Fibroblast of lung (primary cell): ENCODE results near the gene CDCA7. TPM values are rescaled to one million over a fixed set of nuclear protein-coding genes. Genes with fewer than 3 reads are reported as not detected.

Experiments used
- DNase-seq, 2 donors: peaks; one replicate each; pipeline versions ENCODE4 v3.0.0 to v3.0.0-alpha.2; 2010; ENCODE audit warnings: low read depth in 2 of 2
- H2AFZ ChIP-seq: 2 replicates; pipeline ENCODE4 v1.5.1; 2012; ENCODE audit warnings: low read length, control low read depth, inconsistent platforms
- H3K27ac ChIP-seq: 2 replicates; pipeline ENCODE4 v1.5.1; 2011; ENCODE audit warnings: low read length, control low read depth; ENCODE audit not compliant: insufficient read depth
- H3K27me3 ChIP-seq: 2 replicates; pipeline ENCODE4 v1.5.1; 2011; ENCODE audit warnings: mild to moderate bottlenecking, low read length; ENCODE audit not compliant: control insufficient read depth, insufficient read depth
- H3K36me3 ChIP-seq: 2 replicates; pipeline ENCODE4 v1.5.1; 2011; ENCODE audit warnings: low read length; ENCODE audit not compliant: control insufficient read depth, insufficient read depth
- H3K4me1 ChIP-seq: 2 replicates; pipeline ENCODE4 v1.5.1; 2011; ENCODE audit warnings: low read length; ENCODE audit not compliant: control insufficient read depth, insufficient read depth; ENCODE audit errors: extremely low read depth
- H3K4me2 ChIP-seq: 2 replicates; pipeline ENCODE4 v1.5.1; 2011; ENCODE audit warnings: low read length, control low read depth; ENCODE audit not compliant: insufficient read depth; ENCODE audit errors: extremely low read depth
- H3K4me3 ChIP-seq, 4 experiments: fragments of 200-600 bp in 1 of 4; sonication (generic) in 1 of 4; replicated peaks in 1 of 4; 2 replicates each; pipeline ENCODE4 v1.5.1; 2011 to 2016; ENCODE audit warnings: low read length in 4 of 4, low read depth in 3 of 4, mild to moderate bottlenecking in 3 of 4, control low read depth in 2 of 4, inconsistent platforms in 1 of 4, mixed read lengths in 1 of 4; ENCODE audit not compliant: insufficient read depth in 1 of 4; ENCODE audit errors: control extremely low read depth in 1 of 4
- H3K79me2 ChIP-seq: 2 replicates; pipeline ENCODE4 v1.5.1; 2012; ENCODE audit warnings: mild to moderate bottlenecking, low read length, inconsistent platforms; ENCODE audit not compliant: control insufficient read depth, insufficient read depth
- H3K9ac ChIP-seq: 2 replicates; pipeline ENCODE4 v1.5.1; 2011; ENCODE audit warnings: mild to moderate bottlenecking, low read length, control low read depth; ENCODE audit not compliant: insufficient read depth
- H3K9me3 ChIP-seq: 2 replicates; pipeline ENCODE4 v1.5.1; 2012; ENCODE audit warnings: low read depth, low read length; ENCODE audit not compliant: control insufficient read depth, insufficient read depth
- H4K20me1 ChIP-seq: 2 replicates; pipeline ENCODE4 v1.5.1; 2011; ENCODE audit warnings: low read length; ENCODE audit not compliant: control insufficient read depth, insufficient read depth; ENCODE audit errors: extremely low read depth
- EZH2 ChIP-seq: IDR thresholded peaks from 2 replicates; pipeline ENCODE4 v1.5.1; 2012; ENCODE audit warnings: low read length, control low read depth, mild to moderate bottlenecking; ENCODE audit errors: missing control alignments
- polyA plus RNA-seq, 2 donors: library from polyadenylated mRNA; depleted of rRNA in 1 of 2; stranded (reverse) in 1 of 2; unstranded in 1 of 2; fragments of >200 nt; gene quantifications; 2 replicates each; pipeline ENCODE4 v1.2.1, GENCODE V29; 2011 to 2012; ENCODE audit warnings: missing spikeins in 1 of 2
- total RNA-seq: library from RNA; depleted of rRNA; stranded (reverse); fragments of >200 nt; gene quantifications from 2 replicates; pipeline ENCODE4 v1.2.1, GENCODE V29; 2014
- TF ChIP-seq, protein P1 (sequence below), 2 donors: IDR thresholded peaks in 1 of 2; conservative IDR thresholded peaks in 1 of 2; 1 replicate in 1 of 2; 2 replicates in 1 of 2; pipeline ENCODE4 v1.5.1; 2011 to 2012; ENCODE audit warnings: low read length in 2 of 2, control low read depth in 1 of 2, inconsistent platforms in 1 of 2, low read depth in 1 of 2, mild to moderate bottlenecking in 1 of 2

The CDCA7 gene
- total and polyA plus RNA-seq, 2 donors (not counting 1 experiment from before 2014, with no cell fraction given), result 1.3 to 10.3 TPM

DNA sequence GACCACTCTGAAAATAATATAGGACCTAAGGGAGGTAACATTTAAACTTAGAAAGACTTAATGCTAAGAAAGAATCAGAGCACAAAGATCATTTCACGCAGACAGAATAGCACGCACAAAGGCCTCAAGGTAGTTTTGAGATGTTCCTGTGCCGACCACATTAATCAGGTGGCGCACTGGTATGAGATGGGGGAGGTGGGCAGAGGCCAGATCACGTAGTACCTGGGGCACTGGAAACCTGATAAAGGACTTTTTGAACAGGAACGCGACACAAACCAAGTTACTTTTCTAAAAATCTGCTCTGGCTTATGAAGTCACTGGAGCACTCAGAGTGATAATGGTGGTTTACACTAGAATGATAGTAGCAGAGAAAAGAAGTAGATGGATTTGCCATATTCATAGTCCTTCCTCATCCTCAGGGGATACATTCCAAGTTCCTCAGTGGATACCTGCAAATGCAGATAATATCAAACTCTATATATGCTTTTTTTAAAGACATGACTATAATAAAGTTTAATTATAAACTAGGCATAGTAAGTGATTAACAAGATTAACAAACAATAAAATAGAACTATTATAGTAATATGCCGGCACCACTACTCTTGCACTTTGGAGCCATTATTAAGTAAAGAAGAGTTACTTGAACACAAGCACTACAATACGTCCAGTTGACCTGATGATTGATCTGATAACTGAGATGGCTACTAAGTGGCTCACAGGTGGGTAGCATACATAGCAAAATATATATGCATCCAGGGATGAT is 42.6 kb upstream of the CDCA7 start:
- no peak for TF ChIP-seq EZH2
- TF ChIP-seq, protein P1, sequence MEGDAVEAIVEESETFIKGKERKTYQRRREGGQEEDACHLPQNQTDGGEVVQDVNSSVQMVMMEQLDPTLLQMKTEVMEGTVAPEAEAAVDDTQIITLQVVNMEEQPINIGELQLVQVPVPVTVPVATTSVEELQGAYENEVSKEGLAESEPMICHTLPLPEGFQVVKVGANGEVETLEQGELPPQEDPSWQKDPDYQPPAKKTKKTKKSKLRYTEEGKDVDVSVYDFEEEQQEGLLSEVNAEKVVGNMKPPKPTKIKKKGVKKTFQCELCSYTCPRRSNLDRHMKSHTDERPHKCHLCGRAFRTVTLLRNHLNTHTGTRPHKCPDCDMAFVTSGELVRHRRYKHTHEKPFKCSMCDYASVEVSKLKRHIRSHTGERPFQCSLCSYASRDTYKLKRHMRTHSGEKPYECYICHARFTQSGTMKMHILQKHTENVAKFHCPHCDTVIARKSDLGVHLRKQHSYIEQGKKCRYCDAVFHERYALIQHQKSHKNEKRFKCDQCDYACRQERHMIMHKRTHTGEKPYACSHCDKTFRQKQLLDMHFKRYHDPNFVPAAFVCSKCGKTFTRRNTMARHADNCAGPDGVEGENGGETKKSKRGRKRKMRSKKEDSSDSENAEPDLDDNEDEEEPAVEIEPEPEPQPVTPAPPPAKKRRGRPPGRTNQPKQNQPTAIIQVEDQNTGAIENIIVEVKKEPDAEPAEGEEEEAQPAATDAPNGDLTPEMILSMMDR (conservative IDR thresholded peaks at IDR 0.05 in 1 of 2, IDR thresholded peaks at IDR 0.05 in 1 of 2; ENCODE audit: low read depth in 1 of 2, low read length in 2 of 2), result no peak
- H3K4me3 ChIP-seq, result no peak overlapping the region

DNA sequence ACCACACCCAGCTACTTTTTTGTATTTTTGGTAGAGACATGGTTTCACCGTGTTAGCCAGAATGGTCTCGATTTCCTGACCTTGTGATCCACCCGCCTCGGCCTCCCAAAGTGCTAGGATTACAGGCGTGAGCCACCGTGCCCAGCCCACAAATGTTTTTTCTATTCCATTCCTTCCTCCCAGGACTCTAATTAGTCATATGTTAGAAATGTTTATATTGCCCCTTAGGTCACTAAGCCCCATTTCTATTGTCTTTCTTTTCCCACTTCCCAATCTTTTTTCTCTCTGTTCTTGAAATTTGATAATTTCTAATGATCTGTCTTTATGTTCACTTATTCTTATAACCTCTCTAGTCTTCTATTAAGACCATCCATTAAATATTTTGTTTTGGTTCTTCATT is 31.3 kb upstream of the CDCA7 start:
- no peak overlapping the region for H3K4me2 ChIP-seq
- H3K27ac ChIP-seq, result no peak overlapping the region
- H3K36me3 ChIP-seq, result no peaks in the 10 kb centered on the region
- DNase-seq, result no peak
- H2AFZ ChIP-seq, result no peak overlapping the region
- H3K9ac ChIP-seq, result no peak overlapping the region
- H3K79me2 ChIP-seq, result no peaks in the 10 kb centered on the region
- H3K9me3 ChIP-seq, result no peaks in the 10 kb centered on the region
- H3K4me3 ChIP-seq, result no peak overlapping the region
- H3K4me1 ChIP-seq, result no peaks in the 10 kb centered on the region
- no peaks in the 10 kb centered on the region for H3K27me3 ChIP-seq
- no peaks in the 10 kb centered on the region for H4K20me1 ChIP-seq
- TF ChIP-seq EZH2, result no peak
- TF ChIP-seq, protein P1 (conservative IDR thresholded peaks at IDR 0.05 in 1 of 2, IDR thresholded peaks at IDR 0.05 in 1 of 2; ENCODE audit: low read depth in 1 of 2, low read length in 2 of 2), result no peak

More for the DNA sequence above, 42.6 kb upstream of the CDCA7 start:
- H3K9me3 ChIP-seq, result no peaks in the 10 kb centered on the region
- H3K36me3 ChIP-seq, result no peaks in the 10 kb centered on the region
- no peak overlapping the region for H3K4me2 ChIP-seq
- no peaks in the 10 kb centered on the region for H3K79me2 ChIP-seq
- H3K4me1 ChIP-seq, result no peaks in the 10 kb centered on the region
- H3K9ac ChIP-seq, result no peak overlapping the region
- H3K27ac ChIP-seq, result no peak overlapping the region
- no peak for DNase-seq
- H3K27me3 ChIP-seq, result no peaks in the 10 kb centered on the region
- H2AFZ ChIP-seq, result no peak overlapping the region
- H4K20me1 ChIP-seq, result no peaks in the 10 kb centered on the region

DNA sequence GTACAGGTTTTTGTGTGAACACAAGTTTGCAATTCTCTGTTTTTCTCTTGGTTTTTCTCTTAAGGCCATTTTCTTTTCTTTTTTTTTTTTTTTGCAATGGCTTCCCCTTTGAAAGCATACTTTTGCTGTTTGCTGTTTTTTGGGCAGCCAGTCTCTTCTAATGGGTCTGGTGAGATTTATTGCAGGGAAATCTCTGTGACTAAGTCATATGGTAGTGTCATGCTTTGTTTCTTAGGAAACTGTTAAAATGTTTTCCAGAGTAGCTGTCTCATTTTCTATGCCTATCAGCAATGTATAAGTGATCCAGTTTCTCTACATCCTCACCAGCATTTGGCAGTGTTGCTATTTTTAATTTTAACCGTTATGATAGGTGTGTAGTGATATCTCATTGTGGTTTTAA is 27.9 kb upstream of the CDCA7 start:
- no peaks in the 10 kb centered on the region for H3K9me3 ChIP-seq
- H2AFZ ChIP-seq, result no peak overlapping the region
- TF ChIP-seq, protein P1 (conservative IDR thresholded peaks at IDR 0.05 in 1 of 2, IDR thresholded peaks at IDR 0.05 in 1 of 2; ENCODE audit: low read depth in 1 of 2, low read length in 2 of 2), result no peak
- TF ChIP-seq EZH2, result no peak
- H3K27ac ChIP-seq, result no peak overlapping the region
- no peaks in the 10 kb centered on the region for H4K20me1 ChIP-seq
- H3K4me2 ChIP-seq, result no peak overlapping the region
- no peak overlapping the region for H3K4me3 ChIP-seq
- no peaks in the 10 kb centered on the region for H3K27me3 ChIP-seq
- H3K4me1 ChIP-seq, result no peaks in the 10 kb centered on the region
- no peak overlapping the region for H3K9ac ChIP-seq
- H3K79me2 ChIP-seq, result no peaks in the 10 kb centered on the region
- DNase-seq, result peak in 1 of 2 donors; percentile 25
- no peaks in the 10 kb centered on the region for H3K36me3 ChIP-seq
